ENCODE measurements around the gene DLG2. TPM values are rescaled to one million over a fixed set of nuclear protein-coding genes. Genes with fewer than 3 reads are reported as not detected.

Gene DLG2
- total RNA-seq, 4 donors from 2014 or later: 1.3 to 4.7 (median 2.4) TPM

GRCh38 chr11:85541683-85542082 lies 85.5 kb downstream of the DLG2 start:
- Histone ChIP-seq H3K9me3 (no peaks in the 10 kb centered on the region), H3K4me1 (peaks cover 13 to 23% of the 10 kb centered on the region in 2 donors), H3K36me3 (no peaks in the 10 kb centered on the region)

GRCh38 chr11:85540635-85541205 lies 86.4 kb downstream of the DLG2 start:
- ATAC-seq (no peak), DNase-seq (no peak)
- no peaks in the 10 kb centered on the region for H3K36me3 ChIP-seq
- intact Hi-C loops (cut with DNase I; ENCODE audit: low total_unique reads) (no loop called here), in situ Hi-C loops (cut with MboI; ENCODE audit: low sequenced_read_pairs in 4 of 4) (no loop called here)
- no peak for TF ChIP-seq CTCF (IDR thresholded peaks at IDR 0.05 in 4 of 5, conservative IDR thresholded peaks at IDR 0.05 in 1 of 5)
- no peak for TF ChIP-seq POLR2A (IDR thresholded peaks at IDR 0.05)
- peaks cover 13 to 23% of the 10 kb centered on the region in 2 donors for H3K4me1 ChIP-seq
- H3K4me3 ChIP-seq: no peak overlapping the region
- no peaks in the 10 kb centered on the region for H3K27me3 ChIP-seq
- H3K9me3 ChIP-seq: no peaks in the 10 kb centered on the region
- peak overlapping the region in 2 of 4 donors; percentile 23 to 69 for H3K27ac ChIP-seq

More at GRCh38 chr11:85541683-85542082, 85.5 kb downstream of the DLG2 start:
- intact Hi-C loops (cut with DNase I; ENCODE audit: low total_unique reads): no loop called here
- DNase-seq (no peak), ATAC-seq (no peak)
- Histone ChIP-seq H3K4me3 (no peak overlapping the region), H3K27me3 (no peaks in the 10 kb centered on the region), H3K27ac (no peak overlapping the region)
- in situ Hi-C loops (cut with MboI; ENCODE audit: low sequenced_read_pairs in 4 of 4): no loop called here
- no peak for TF ChIP-seq POLR2A (IDR thresholded peaks at IDR 0.05)
- TF ChIP-seq CTCF (IDR thresholded peaks at IDR 0.05 in 4 of 5, conservative IDR thresholded peaks at IDR 0.05 in 1 of 5): no peak

- no peaks in the 10 kb centered on the region for H3K9me3 ChIP-seq
- no peak for ATAC-seq
- in situ Hi-C loops (cut with MboI; ENCODE audit: low sequenced_read_pairs in 4 of 4): no loop called here
- intact Hi-C loops (cut with DNase I; ENCODE audit: low total_unique reads): no loop called here
- H3K27ac ChIP-seq: peak overlapping the region in 3 of 4 donors; percentile 23 to 75 (median 69)
- H3K4me3 ChIP-seq: no peak overlapping the region
- H3K4me1 ChIP-seq: peaks cover 13 to 23% of the 10 kb centered on the region in 2 donors
- peaks cover 0 to 5% of the 10 kb centered on the region in 2 donors for H3K36me3 ChIP-seq
- DNase-seq: no peak
- no peaks in the 10 kb centered on the region for H3K27me3 ChIP-seq
- no peak for TF ChIP-seq POLR2A (IDR thresholded peaks at IDR 0.05)
- TF ChIP-seq CTCF (IDR thresholded peaks at IDR 0.05 in 4 of 5, conservative IDR thresholded peaks at IDR 0.05 in 1 of 5): no peak
Observed at GRCh38 chr11:85540181-85540580, 87.0 kb downstream of the DLG2 start.

GRCh38 chr11:85539740-85540139 lies 87.4 kb downstream of the DLG2 start:
- peak; percentile 23 to 25 for ATAC-seq
- Histone ChIP-seq H3K27me3 (no peaks in the 10 kb centered on the region), H3K27ac (peak overlapping the region; percentile 68 to 75 (median 70)), H3K4me1 (peaks cover 13 to 23% of the 10 kb centered on the region in 2 donors), H3K36me3 (peaks cover 0 to 9% of the 10 kb centered on the region in 2 donors), H3K9me3 (peaks cover 0 to 4% (median 0%) of the 10 kb centered on the region in 3 donors), H3K4me3 (no peak overlapping the region)
- intact Hi-C loops (cut with DNase I; ENCODE audit: low total_unique reads): no loop called here
- no peak for DNase-seq
- in situ Hi-C loops (cut with MboI; ENCODE audit: low sequenced_read_pairs in 4 of 4): no loop called here
- no peak for TF ChIP-seq CTCF (IDR thresholded peaks at IDR 0.05 in 4 of 5, conservative IDR thresholded peaks at IDR 0.05 in 1 of 5)
